ENCODE measurements around the gene POLR2H.

GRCh38 chr3:184380185-184380626 lies 18.7 kb downstream of the POLR2H start:
- no peak for TF ChIP-seq POLR2A (IDR thresholded peaks at IDR 0.05)
- TF ChIP-seq CTCF (IDR thresholded peaks at IDR 0.05): no peak
